Stromal cell of bone marrow (primary cell): ENCODE measurements around the gene MEF2A.

ENCODE experiments used
- DNase-seq: peaks from one replicate; pipeline ENCODE4 v3.0.0-alpha.2; 2012; ENCODE audit warnings: low read depth

Gene MEF2A

DNA sequence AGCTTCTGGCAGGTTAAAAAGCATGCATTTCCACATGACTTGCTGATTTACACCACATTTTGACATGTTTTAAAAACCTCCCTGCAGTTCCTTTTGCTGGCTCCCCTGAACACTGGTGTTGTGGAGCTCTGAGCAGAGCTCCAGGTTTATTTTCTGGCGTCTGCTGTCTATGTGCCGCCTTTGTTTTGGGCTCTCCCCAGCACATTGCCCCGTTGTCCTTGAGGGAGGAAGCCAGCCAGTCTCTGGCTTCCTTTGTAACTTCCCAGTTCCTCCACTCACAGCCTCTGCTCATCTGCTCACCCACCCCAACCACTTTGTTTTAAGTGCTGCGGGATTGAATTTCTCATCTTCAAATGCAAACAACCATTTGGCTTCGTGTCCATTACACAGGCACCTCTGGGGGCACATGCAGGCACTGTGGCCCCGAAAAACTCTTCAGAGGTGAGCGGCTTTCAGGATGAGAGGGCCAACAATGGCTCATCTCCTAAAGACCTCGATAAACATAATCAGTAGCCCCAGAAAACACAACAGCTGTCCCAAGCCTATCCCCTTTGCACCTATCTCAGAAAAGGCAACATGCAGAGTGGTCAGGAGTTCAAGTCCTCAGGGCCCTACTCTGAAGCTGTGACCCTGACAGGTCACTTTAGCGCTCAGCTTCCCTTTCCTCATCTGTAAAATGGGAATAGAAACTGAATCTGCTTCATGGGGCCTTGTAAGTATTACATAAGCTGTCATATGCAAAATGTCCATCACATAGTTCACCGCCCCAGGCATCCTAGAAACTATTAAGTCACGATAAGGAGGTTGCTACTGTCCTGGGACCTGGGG is 1.3 kb upstream of the MEF2A start:
- DNase-seq = no peak

DNA sequence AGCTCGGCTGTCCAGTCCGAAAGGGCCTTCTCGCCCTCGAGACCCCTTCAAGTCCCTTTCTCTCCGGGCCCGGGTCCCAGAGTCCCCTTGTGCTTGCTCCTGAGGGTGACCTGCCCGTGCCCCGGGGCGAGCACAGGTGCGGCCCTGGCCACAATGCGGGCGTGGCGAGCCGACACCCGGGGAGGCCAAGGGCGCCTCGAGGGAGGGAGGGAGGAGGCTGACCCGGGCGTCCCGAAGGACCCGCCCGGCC is 810 bp upstream of the MEF2A start:
- DNase-seq = no peak

DNA sequence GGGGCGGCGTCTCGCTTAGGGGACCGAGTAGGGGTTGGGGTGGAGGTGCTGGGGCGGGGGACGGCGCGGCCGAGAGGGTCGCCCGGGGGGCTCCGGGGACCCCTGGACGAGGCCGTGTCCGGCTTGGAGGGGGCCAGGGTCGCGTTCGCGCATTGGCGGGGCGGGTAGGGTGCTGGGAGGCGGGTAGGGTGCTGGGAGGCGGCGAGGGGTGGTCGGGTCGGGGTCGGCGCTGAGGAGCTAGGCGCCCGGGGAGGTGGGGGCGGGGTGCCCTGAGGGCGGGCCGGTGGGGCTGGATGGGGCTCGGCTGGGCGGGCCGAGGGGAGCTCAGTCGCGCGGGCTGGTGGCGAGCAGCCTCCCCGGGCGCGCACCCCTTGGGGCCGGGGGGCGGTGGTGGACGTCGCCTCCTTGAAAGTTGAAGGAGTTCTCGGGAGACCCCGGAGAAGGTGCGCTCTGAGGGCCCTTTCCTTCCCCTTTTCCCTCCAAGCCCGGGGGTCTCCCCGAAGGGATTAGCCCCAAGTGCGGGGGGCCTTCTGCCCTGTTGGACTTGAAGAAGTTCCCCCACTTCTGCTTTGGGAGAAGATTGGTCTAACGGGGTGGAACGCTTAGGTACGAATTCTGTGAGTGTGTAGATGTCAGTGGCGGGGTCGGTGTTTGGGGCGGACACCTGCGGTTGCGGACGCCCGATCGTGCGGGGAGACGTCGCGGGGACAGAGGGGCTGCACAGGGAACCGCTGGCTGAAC is 543 bp downstream of the MEF2A start:
- no peak for DNase-seq

DNA sequence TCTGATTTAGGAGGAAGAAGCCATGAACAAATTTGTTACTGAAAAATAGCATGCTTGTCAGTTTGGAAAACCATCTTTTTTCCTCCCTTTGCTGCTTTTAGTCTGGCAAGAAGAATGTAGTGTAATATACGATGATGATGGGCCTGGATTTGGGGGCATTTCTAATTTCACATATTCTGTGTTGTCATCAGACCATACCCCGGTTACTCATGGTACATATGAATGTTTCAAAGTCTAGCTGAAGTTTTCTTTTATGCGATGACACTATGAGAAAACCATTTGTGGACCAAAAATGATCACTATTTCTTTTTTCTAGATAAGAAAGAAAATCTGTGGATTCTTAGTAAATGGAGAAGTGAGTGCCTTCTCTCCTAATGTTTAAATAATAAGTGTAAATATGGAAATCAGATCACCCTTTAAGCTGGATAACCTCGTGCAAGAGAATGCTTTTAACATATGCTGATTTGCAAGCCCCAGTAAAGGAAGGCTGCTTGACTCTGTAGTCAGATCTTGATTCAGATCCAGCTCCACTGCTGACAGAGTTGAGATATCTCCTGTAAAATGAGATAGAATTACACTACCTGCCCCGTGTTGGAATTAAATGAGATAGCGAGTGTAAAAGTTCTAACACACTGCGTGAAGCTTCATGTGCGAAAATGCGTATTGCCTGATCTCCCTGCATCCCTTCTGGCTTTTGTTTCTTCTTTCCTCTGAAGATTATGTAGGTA is 3.0 kb downstream of the MEF2A start:
- no peak for DNase-seq

DNA sequence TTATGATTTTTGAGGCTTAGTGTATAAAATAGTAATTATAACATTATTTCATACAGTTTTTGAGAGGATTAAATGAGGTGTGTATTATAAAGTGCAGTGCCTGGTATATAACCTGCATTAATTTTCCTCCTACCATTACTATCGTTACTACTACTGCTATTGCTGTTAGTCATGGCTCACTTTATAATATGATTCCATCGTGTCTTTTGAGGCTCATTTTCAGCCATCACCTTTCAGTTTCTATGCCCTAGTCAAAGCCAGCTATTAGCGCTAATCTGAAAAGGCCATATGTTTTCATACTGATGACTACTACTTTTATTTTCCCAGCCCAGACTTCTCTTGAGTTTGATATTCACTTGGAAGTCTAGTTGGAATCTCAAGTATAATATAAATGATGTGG is 5.5 kb downstream of the MEF2A start:
- DNase-seq = no peak

DNA sequence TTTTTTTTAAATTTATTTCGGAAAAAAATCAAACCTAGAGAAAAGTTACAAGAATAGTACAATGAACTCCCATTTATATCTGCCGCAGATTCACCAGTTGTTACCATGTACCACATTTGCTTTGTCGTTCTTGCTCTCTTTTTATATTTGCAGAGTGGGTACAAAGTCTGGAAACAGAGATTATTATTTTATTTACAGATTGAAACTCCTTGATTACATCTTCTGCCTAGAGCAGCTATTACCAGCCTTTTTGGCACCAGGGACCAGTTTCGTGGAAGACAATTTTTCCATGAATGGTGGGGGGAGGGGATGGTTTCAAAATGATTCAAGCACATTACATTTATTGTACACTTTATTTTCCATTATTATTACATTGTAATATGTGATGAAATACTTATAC is 8.3 kb downstream of the MEF2A start:
- DNase-seq = no peak

DNA sequence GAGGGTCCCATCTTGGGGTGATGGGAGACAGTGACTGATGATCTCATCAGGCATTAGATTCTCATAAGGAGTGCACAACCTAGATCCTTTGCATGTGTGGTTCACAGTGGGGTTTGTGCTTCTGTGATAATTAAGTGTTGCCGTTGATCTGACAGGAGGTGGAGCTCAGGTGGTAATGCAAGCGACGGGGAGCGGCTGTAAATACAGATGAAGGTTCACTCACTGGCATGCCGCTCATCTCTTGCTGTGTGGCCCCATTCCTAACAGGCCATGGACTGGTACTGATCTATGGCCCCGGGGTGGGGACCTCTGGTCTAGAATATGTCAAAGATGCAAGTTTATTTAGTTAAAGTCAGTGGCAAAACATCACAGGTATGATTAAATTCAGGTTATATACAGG is 8.7 kb downstream of the MEF2A start:
- no peak for DNase-seq

DNA sequence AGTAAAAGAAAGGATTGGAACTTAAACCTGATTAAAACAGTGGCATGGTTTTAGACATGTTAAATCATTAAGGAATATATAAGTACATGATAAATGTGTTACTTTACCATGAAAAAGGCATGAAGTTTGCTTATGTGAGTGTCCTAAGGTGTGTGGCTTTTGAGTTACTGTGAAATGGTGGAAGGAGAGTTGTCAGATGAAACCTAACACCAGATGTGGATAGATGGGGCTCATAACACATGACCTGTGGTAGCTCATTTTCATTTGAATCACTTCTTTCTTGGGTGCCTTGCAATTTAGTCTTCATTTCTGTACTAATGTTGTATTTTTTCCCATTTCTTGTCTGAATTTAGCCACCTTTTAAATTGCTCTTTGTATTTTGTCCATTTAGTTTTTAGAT is 13.0 kb downstream of the MEF2A start:
- DNase-seq = no peak

DNA sequence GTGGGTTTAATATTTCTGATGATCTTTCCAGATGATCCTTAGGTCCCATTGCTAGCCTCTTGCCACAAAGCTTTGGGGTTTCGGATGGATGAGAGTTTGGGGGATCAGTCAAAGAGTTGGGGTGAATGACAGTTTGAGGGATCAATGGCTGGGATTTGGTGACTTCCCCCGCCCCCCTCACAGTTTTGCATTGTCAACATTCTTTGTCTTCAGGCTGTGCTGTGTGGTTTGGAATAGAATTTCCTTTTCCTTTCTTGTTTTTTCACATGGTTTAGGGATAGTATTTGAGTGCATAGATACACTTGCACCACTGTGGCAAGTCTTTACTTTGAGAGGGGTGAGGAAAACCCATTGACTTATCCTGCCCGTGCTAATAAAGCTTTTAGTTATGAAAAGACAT is 14.3 kb downstream of the MEF2A start:
- no peak for DNase-seq

DNA sequence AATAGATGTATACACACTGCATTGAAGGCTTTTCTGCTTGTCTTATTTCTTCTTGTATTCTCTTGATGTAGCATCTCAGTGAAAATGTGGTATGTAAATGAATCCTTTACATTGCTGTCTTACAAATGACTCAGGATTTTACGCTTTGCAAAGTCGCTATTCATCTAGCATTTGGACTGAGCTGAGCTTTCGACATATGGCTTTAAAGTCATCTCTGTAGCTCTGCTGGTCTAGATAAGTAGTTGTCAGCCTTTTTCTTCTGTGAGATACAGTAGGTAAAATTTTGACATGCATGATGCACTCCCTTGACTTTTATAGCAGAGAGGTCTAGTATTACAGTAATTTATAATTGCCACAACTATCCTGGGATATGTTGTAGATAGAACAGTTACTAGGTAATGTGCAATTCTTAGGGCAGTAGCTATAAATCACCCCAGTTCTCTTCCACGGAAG is 16.8 kb downstream of the MEF2A start:
- DNase-seq = no peak

DNA sequence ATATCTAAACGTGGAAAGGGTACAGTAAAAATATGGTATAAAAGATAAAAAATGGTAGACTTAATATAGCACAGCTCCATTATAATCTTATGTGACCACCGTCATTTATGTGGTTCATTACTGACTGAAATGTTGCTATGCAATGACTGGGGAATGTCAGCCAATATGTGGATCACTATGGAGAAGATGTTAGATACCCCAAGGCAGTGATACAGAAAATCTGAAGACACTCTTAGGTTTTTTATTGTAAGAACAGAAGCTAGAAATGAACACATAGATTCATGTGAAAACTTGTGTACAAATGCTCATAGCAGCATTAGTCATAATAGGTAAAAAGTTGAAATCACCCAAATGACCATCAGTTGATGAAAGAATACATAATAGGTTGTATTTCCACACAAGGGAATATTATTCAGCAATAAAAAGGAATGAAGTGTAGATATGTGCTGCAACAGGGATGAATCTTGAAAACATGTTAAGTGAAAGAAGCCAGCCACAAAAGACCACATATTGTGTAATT is 18.4 kb downstream of the MEF2A start:
- DNase-seq = no peak

DNA sequence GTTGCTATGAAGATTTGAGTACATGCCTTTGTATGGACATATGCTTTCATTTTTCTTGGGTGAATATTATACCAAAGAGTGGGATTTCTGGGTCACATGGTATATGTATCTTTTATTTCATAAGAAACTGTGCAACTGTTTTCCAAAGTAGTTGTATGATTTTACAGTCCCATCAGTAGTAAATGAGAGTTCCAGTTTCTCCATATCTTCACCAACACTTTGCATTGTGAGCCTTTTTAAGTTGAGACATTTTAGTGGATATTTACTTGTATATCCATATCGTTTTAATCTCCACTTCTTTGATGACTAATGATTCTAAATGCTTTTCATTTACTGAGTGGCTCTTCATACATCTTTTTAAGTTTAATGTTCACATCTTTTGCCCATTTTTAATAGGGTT is 20.3 kb downstream of the MEF2A start:
- DNase-seq = no peak

DNA sequence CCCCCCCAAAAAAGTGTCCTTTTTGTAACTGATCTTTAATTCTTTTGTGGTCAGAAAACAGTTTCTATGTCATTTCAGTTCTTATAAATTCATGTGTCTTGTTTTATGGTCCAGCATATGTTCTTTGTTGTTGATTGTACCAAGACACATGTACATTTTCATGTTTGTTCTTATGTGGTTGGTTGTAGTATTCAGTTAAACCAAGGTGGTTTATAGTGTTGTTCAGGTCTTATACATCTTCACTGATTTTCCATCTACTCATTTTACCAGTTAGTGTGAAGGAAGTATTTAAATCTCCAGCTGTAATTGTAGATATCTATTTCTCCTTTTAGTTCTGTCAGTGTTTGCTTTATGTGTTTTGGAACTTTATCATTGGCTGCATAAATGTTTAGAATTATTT is 24.0 kb downstream of the MEF2A start:
- DNase-seq = no peak

DNA sequence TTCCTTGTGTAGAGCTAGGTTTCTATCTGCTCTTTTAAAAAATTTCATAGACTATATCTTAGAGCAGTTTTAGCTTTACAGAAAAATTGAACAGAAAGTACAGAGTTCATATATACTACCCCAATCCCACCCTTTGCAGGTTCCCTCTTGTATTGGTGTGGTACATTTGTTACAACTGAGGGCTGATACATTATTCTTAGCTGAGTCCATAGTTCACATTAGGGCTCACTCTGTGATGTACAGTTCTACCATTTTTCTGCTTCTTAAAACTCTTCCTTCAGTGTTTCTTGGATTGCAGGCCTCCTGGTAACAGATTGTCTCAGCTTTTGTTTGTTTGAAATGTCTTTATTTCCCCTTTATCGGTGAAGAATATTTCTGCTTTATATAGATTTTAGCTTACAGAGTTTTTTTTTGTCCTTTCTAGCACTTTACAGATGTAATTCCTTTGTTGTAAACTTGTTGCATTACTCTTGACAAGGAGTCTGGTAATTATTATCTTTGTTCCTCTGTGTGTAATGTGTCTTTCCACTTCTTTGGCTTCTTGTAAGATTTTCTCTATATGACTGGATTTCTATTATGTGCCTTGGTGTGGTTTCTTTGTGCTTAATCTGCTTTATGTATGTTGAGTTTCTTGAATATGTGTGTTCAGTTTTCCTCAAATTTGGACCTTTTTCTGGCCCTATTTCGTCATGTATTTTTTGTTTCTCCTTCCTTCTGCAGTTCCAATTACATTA is 25.3 kb downstream of the MEF2A start:
- DNase-seq = no peak

DNA sequence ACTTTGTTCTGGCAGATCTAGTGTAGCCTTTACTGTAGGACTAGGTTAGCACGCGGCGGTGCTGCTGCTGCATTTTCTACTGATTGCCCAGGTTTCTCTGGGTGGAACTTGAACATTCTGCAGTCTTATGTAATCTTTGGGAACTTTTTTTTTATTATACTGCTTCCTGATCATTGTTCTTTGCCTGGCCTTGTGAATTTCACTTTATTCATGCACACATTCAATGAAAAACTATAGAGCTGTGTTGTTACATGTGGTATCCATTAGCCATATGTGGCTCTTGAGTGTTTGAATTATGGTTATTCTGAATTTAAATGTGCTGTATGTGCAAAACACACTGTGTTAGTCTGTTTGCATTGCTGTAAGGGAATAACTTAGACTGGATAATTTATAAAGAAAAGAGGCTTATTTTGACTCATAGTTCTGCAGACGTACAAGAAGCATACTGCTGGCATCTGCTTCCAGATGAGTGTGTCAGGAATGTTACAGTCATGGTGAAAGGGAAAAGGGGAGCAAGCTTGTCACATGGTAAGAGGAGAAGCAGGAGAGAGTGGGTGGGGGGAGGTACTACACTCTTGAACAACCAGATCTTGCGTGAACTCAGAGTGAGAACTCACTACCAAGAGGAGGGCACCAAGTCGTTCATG is 26.5 kb downstream of the MEF2A start:
- no peak for DNase-seq

DNA sequence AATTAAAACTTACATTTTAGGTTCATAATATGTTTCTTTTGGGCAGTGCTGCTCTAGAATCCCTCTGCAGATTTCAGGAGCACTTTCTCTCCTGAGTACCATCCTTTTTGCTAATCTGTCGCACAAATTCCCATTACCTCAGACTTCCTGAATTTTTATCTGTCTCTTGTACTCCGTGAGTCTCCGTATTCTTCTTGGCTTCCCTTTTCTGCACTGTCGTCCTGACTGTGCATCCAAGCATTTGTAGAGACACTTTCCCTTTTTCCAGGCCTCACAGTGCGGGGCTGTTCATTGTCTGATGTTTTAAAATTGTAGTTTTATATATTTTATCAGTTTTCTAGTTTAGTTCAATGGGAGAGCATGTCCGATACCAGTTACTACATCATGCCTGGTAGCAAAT is 27.3 kb downstream of the MEF2A start:
- DNase-seq = no peak

DNA sequence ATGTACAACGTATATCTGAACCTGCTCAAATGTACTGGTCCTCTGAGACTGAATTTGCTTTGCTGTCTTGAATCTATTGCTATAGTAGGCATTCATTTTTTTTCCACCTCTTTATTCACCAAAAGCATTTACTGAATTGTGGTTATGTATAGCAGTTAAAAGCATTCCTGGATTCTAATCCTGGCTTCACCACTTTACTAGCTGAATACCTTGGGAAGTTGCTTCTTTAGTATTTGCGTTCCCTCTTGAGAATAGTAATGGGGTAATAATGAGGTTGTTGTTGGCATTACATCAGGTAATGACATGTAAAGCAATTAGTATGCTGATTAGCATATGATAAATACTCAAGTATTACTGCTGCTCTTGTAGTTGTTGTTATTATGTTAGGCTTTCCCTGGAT is 29.1 kb downstream of the MEF2A start:
- no peak for DNase-seq

DNA sequence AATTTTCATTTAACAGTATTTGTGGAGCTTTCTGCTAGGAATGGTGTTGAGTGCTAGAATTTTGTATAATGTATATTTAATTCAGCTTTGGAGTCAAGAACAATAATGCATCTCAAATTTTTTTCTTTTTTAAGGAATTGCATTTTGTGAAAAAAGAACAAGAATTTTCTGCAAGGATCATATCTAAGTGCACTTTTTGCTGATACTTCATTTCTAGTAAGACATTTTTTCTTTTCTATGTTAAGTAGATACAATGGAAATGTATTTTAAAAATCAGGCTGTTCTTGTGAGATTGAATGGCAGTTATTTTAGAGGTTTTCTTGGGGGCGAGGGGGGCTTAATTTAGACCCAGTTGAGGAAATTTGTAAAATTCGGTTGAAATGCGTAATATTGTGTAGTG is 32.5 kb downstream of the MEF2A start:
- DNase-seq = no peak

DNA sequence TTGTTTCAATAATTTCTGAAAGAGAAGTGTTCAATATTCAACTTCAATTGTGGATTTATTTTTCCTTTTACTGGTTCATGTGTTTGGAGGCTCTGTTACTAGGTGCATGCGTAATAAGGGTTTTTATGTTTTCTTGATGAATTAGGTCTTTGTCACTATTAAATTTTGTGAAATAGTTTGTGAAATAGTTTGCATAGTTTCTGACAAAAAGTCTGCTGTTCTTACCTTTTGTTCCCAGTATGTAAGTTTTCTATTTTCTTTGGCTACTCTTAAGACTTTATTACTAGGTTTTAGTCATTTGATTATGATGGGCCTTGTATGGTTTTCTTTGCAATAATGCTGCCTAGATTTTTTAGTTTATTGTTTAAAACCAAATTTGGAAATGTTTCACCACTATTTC is 38.0 kb downstream of the MEF2A start:
- DNase-seq = no peak

DNA sequence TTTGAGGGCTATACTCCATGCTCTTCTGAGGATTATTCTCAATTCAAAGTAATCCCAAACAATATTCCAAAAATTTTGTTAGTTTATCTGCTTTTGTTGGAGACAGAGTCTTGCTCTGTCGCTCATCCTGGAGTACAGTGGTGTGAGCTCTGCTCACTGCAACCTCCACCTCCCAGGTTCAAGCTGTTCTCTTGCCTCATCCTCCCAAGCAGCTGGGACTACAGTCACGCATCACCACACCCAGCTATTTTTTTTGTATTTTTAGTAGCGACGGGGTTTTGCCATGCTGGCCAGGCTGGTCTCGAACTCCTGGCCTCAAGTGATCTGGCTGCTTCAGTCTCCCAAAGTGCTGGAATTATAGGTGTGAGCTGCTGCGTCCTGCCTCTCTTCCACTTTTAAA is 39.1 kb downstream of the MEF2A start:
- no peak for DNase-seq

DNA sequence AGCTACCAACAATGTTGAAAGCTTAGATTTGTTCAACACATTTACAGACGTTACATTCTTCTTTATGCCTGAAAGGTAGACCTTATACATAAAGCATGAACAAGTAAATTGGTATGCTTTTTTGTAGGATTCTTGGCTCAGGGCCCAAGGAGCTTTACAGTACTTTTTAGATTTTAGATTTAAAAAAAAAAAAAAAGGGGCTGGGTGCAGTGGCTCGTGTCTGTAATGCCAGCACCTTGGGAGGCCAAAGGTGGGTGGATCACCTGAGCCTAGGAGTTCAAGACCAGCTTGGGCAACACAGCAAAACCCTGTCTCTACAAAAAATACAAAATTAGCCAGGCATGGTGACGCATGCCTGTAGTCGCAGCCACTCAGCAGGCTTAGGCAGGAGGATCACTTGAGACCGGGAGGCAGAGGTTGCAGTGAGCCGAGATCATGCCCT is 39.7 kb downstream of the MEF2A start:
- no peak for DNase-seq

DNA sequence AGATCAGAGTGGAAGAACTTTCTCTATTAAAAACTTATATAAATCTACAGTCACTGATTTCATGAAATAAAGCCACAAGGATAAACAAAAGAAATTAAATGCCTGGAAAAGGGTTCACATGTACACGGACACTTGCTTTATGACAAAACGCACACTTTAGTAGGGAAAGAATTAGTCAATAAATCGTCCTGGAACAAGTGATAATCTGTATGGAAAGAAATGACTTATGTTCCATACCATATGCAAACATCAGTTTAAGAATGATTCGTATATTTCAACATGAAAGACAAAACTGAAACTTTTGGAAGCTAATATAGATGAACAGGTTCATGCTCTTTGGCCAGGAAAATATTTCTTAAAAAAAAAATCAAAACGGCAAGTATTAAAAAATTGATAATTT is 40.2 kb downstream of the MEF2A start:
- no peak for DNase-seq
